Measurements from ENCODE around the gene PDE3A. TPM values are rescaled to one million over a fixed set of nuclear protein-coding genes. Genes with fewer than 3 reads are reported as not detected.
A peak's percentile ranks its signal among the peaks of the same experiment; 100 is the strongest.
"Not testable (repeated sequence)": the region's sequence is repeated elsewhere in the genome, so short reads cannot be mapped to it uniquely, and the experiment has no call there.

The PDE3A gene
- total and polyA plus RNA-seq, 10 of the 15 experiments (the other 5 are each of a cell fraction or from before 2014, with no cell fraction given) = 0.01 to 2.6 (median 1.5) TPM

DNA sequence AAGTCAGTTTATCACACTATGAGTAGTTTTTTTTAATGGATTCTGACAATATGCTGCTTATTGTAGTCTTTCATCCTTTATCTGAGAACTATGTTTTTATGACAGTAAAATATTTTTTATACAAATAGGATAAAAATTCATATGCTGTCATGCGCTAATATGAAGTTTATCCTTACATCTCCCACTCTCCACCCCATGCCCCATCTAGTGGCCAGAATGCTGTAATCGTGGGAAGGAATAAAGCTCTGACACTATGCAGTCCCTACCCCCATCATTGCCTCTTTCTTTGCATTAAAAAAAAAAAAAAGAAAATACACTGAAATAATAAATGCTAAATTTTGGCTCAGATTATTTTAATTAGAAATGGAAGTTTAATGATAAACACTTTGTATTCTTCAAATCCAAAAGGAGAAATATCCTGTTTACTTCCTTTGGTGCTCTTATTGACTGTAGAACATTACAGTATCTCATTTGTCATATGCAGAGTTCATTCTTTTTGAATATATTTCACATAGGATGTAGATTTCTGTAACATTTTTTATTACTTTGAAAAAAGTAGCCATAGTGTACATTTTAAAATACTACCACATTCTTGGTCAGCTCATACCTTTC, 180.9 kb downstream of the PDE3A start:
- Histone ChIP-seq H3K4me2 (ENCODE audit: control insufficient read depth, insufficient read depth) (no peak overlapping the region), H3K9me3 (replicated peaks; ENCODE audit: control insufficient read depth, insufficient read depth, low read length) (no peaks in the 10 kb centered on the region), H4K20me1 (ENCODE audit: control insufficient read depth, insufficient read depth) (no peaks in the 10 kb centered on the region), H3K36me3 (ENCODE audit: control insufficient read depth in 2 of 2, insufficient read depth in 2 of 2, low read length in 1 of 2) (no peaks in the 10 kb centered on the region), H3K27ac (ENCODE audit: control insufficient read depth, insufficient read depth) (no peak overlapping the region), H3K4me1 (ENCODE audit: control insufficient read depth, insufficient read depth, low read length) (no peaks in the 10 kb centered on the region), H3K27me3 (replicated peaks in 1 of 2; ENCODE audit: control insufficient read depth in 2 of 2, insufficient read depth in 2 of 2, low read length in 1 of 2) (no peaks in the 10 kb centered on the region), H3K4me3 (no peak overlapping the region), H2AFZ (ENCODE audit: control insufficient read depth, low read depth, low read length) (no peak overlapping the region), H3K9ac (ENCODE audit: control insufficient read depth, insufficient read depth, low read length) (no peak overlapping the region), H3K79me2 (ENCODE audit: control insufficient read depth, insufficient read depth, low read length) (no peaks in the 10 kb centered on the region)
- ChIA-PET POLR2A (no interaction called here), RAD21 (ENCODE audit: unreplicated experiment) (interaction anchor here (1.0 to 1.2 kb wide), 3 partner anchors 9 to 810 kb away, joined by 3 to 4 read pairs (median 4); no protein-coding TSS in a partner anchor), SMC1A (ENCODE audit: uncharacterized antibody, unreplicated experiment) (interaction anchor here (0.9 kb wide), 1 partner anchor 32 kb away, joined by 3 read pairs; no protein-coding TSS in a partner anchor), CTCF (interaction anchor here (0.7 to 1.7 kb wide), 3 partner anchors 22 to 633 kb away, joined by 3 to 5 read pairs (median 3); no protein-coding TSS in a partner anchor)
- FAIRE-seq = no peak
- in situ Hi-C loops (cut with MboI) (no loop called here), intact Hi-C loops (cut with micrococcal nuclease; ENCODE audit: unreplicated experiment) (loop anchor here (5.0 kb wide), 1 partner anchor 427 kb away; no protein-coding TSS in a partner anchor)
- no TSS peak for BruUV-seq (replicated peaks)
- no peak for DNase-seq (ENCODE audit: low read depth, low spot score)
- peak; percentile 51; the same call in 1 of the 3 replicates for ATAC-seq
- WGBS (ENCODE audit: insufficient coverage, insufficient replicate concordance, low lambda C conversion rate, missing lambda C conversion rate) = 26% methylated on average over 2 of the region's 2 CpGs
- TF ChIP-seq, protein P1, sequence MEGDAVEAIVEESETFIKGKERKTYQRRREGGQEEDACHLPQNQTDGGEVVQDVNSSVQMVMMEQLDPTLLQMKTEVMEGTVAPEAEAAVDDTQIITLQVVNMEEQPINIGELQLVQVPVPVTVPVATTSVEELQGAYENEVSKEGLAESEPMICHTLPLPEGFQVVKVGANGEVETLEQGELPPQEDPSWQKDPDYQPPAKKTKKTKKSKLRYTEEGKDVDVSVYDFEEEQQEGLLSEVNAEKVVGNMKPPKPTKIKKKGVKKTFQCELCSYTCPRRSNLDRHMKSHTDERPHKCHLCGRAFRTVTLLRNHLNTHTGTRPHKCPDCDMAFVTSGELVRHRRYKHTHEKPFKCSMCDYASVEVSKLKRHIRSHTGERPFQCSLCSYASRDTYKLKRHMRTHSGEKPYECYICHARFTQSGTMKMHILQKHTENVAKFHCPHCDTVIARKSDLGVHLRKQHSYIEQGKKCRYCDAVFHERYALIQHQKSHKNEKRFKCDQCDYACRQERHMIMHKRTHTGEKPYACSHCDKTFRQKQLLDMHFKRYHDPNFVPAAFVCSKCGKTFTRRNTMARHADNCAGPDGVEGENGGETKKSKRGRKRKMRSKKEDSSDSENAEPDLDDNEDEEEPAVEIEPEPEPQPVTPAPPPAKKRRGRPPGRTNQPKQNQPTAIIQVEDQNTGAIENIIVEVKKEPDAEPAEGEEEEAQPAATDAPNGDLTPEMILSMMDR (IDR thresholded peaks at IDR 0.05 in 2 of 3, conservative IDR thresholded peaks at IDR 0.05 in 1 of 3; ENCODE audit: control insufficient read depth in 2 of 3, extremely low read depth in 1 of 3, insufficient read depth in 1 of 3, low read depth in 3 of 3, low read length in 3 of 3) = peak in 2 of 3 experiments; percentile 27 to 36; a peak in 2 of 6 replicates
- TF ChIP-seq, protein P2, sequence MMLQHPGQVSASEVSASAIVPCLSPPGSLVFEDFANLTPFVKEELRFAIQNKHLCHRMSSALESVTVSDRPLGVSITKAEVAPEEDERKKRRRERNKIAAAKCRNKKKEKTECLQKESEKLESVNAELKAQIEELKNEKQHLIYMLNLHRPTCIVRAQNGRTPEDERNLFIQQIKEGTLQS (IDR thresholded peaks at IDR 0.05; ENCODE audit: borderline replicate concordance, extremely low read depth, low read depth, low read length) = no peak
- TF ChIP-seq, protein P3, sequence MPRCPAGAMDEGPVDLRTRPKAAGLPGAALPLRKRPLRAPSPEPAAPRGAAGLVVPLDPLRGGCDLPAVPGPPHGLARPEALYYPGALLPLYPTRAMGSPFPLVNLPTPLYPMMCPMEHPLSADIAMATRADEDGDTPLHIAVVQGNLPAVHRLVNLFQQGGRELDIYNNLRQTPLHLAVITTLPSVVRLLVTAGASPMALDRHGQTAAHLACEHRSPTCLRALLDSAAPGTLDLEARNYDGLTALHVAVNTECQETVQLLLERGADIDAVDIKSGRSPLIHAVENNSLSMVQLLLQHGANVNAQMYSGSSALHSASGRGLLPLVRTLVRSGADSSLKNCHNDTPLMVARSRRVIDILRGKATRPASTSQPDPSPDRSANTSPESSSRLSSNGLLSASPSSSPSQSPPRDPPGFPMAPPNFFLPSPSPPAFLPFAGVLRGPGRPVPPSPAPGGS (IDR thresholded peaks at IDR 0.05; ENCODE audit: borderline replicate concordance, insufficient read depth, low read depth, low read length, poor library complexity, severe bottlenecking) = no peak

DNA sequence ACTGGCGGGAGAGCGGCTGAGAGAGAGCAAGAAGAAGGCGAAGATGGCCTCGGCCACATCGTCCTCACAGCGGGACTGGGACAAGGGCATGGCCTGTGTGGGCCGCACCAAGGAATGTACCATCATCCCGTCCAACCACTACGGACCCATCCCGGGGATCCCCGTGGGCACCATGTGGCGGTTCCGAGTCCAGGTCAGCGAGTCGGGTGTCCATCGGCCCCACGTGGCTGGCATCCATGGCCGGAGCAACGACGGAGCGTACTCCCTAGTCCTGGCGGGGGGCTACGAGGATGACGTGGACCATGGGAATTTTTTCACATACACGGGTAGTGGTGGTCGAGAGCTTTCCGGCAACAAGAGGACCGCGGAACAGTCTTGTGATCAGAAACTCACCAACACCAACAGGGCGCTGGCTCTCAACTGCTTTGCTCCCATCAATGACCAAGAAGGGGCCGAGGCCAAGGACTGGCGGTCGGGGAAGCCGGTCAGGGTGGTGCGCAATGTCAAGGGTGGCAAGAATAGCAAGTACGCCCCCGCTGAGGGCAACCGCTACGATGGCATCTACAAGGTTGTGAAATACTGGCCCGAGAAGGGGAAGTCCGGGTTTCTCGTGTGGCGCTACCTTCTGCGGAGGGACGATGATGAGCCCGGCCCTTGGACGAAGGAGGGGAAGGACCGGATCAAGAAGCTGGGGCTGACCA, 183.6 kb downstream of the PDE3A start:
- in situ Hi-C loops (cut with MboI); H3K4me1 ChIP-seq (ENCODE audit: control insufficient read depth, insufficient read depth, low read length); RAD21 ChIA-PET (ENCODE audit: unreplicated experiment); ATAC-seq; H3K4me3 ChIP-seq; H4K20me1 ChIP-seq (ENCODE audit: control insufficient read depth, insufficient read depth); H3K27ac ChIP-seq (ENCODE audit: control insufficient read depth, insufficient read depth); H3K79me2 ChIP-seq (ENCODE audit: control insufficient read depth, insufficient read depth, low read length); H2AFZ ChIP-seq (ENCODE audit: control insufficient read depth, low read depth, low read length); POLR2A ChIA-PET; intact Hi-C loops (cut with micrococcal nuclease; ENCODE audit: unreplicated experiment); H3K27me3 ChIP-seq (replicated peaks in 1 of 2; ENCODE audit: control insufficient read depth in 2 of 2, insufficient read depth in 2 of 2, low read length in 1 of 2); H3K9me3 ChIP-seq (replicated peaks; ENCODE audit: control insufficient read depth, insufficient read depth, low read length); BruUV-seq (replicated peaks); SMC1A ChIA-PET (ENCODE audit: uncharacterized antibody, unreplicated experiment); H3K4me2 ChIP-seq (ENCODE audit: control insufficient read depth, insufficient read depth); H3K9ac ChIP-seq (ENCODE audit: control insufficient read depth, insufficient read depth, low read length); FAIRE-seq; H3K36me3 ChIP-seq (ENCODE audit: control insufficient read depth in 2 of 2, insufficient read depth in 2 of 2, low read length in 1 of 2); CTCF ChIA-PET; DNase-seq (ENCODE audit: low read depth, low spot score): not testable (repeated sequence)
- WGBS (ENCODE audit: insufficient coverage, insufficient replicate concordance, low lambda C conversion rate, missing lambda C conversion rate) = 84% methylated on average over 42 of the region's 48 CpGs
